Neural progenitor cell (in vitro differentiated cells): ENCODE measurements around the gene LPO. TPM values are rescaled to one million over a fixed set of nuclear protein-coding genes. Genes with fewer than 3 reads are reported as not detected.

ENCODE experiments used
- DNase-seq: peaks from one replicate; pipeline ENCODE4 v3.0.0-alpha.2; 2016; ENCODE audit warnings: low spot score
- H2AFZ ChIP-seq: fragments of 200-600 bp; sonication (generic); replicated peaks from 2 replicates; pipeline ENCODE4 v1.6.1; 2016; ENCODE audit warnings: antibody characterized with exemption
- H3F3A ChIP-seq: fragments of 200-600 bp; sonication (generic); 2 replicates; pipeline ENCODE4 v1.6.1; 2016; ENCODE audit warnings: antibody characterized with exemption, low read depth
- H3K27ac ChIP-seq: fragments of 200-600 bp; sonication (generic); 2 replicates; pipeline ENCODE4 v1.5.1; 2016; ENCODE audit warnings: mild to moderate bottlenecking
- H3K27me3 ChIP-seq: fragments of 200-600 bp; sonication (generic); 2 replicates; pipeline ENCODE4 v1.6.1; 2016; ENCODE audit warnings: mild to moderate bottlenecking, moderate library complexity
- H3K36me3 ChIP-seq: fragments of 200-600 bp; sonication (generic); 2 replicates; pipeline ENCODE4 v1.5.1; 2016
- H3K4me1 ChIP-seq: fragments of 200-600 bp; sonication (generic); 2 replicates; pipeline ENCODE4 v1.6.1; 2016; ENCODE audit warnings: mixed run types
- H3K4me2 ChIP-seq: fragments of 200-600 bp; sonication (generic); 2 replicates; pipeline ENCODE4 v1.6.1; 2016
- H3K4me3 ChIP-seq: fragments of 200-600 bp; sonication (generic); 2 replicates; pipeline ENCODE4 v1.5.1; 2016
- H3K79me2 ChIP-seq: fragments of 200-600 bp; sonication (generic); 2 replicates; pipeline ENCODE4 v1.6.1; 2016; ENCODE audit warnings: low read depth
- H3K9ac ChIP-seq: fragments of 200-600 bp; sonication (generic); 2 replicates; pipeline ENCODE4 v1.6.1; 2016
- H3K9me3 ChIP-seq: fragments of 200-600 bp; sonication (generic); 2 replicates; pipeline ENCODE4 v1.5.1; 2016; ENCODE audit warnings: low read depth
- H4K20me1 ChIP-seq: fragments of 200-600 bp; sonication (generic); 2 replicates; pipeline ENCODE4 v1.6.1; 2016; ENCODE audit warnings: low read depth
- H3K27ac Mint-ChIP-seq: 3 replicates; pipeline ENCODE4 v1.8.0; 2021; ENCODE audit warnings: mixed read lengths
- H3K27me3 Mint-ChIP-seq: 2 replicates; pipeline ENCODE4 v1.8.0; 2022; ENCODE audit warnings: low read depth, mild to moderate bottlenecking, inconsistent platforms, moderate library complexity, mixed read lengths; ENCODE audit not compliant: insufficient read depth
- H3K36me3 Mint-ChIP-seq: 3 replicates; pipeline ENCODE4 v1.8.0; 2021; ENCODE audit warnings: mixed read lengths
- H3K4me1 Mint-ChIP-seq: 3 replicates; pipeline ENCODE4 v1.8.0; 2021; ENCODE audit warnings: mixed read lengths
- H3K4me3 Mint-ChIP-seq: 3 replicates; pipeline ENCODE4 v1.8.0; 2021; ENCODE audit warnings: mild to moderate bottlenecking, moderate library complexity, mixed read lengths
- H3K9me3 Mint-ChIP-seq: 3 replicates; pipeline ENCODE4 v1.8.0; 2020; ENCODE audit warnings: mixed read lengths
- EZH2 ChIP-seq: fragments of 200-600 bp; sonication (generic); IDR thresholded peaks from 2 replicates; pipeline ENCODE4 v1.6.1; 2017; ENCODE audit warnings: antibody characterized with exemption, mild to moderate bottlenecking, moderate library complexity
- EZH2phosphoT487 ChIP-seq: fragments of 200-600 bp; sonication (generic); IDR thresholded peaks from 2 replicates; pipeline ENCODE4 v1.6.1; 2017; ENCODE audit warnings: antibody characterized with exemption
- total RNA-seq: library from RNA; depleted of rRNA; stranded (reverse); fragments of >200 nt; gene quantifications from 2 replicates; pipeline ENCODE4 v1.2.3, GENCODE V29; 2015; ENCODE audit warnings: low replicate concordance
- TF ChIP-seq, protein P1 (sequence below): fragments of 200-600 bp; sonication (generic); IDR thresholded peaks from 2 replicates; pipeline ENCODE4 v1.5.1; 2017; ENCODE audit warnings: antibody characterized with exemption, mild to moderate bottlenecking

The LPO gene
- total RNA-seq, 1 donor from 2014 or later: not detected

GRCh38 chr17:58314706-58315015, 76.3 kb downstream of the LPO start:
- Histone ChIP-seq H3K9me3 (no peaks in the 10 kb centered on the region), H3K4me1 (no peaks in the 10 kb centered on the region), H3K4me2 (no peak overlapping the region), H3K9ac (no peak overlapping the region), H3K27ac (no peak overlapping the region), H3F3A (no peaks in the 10 kb centered on the region), H4K20me1 (no peaks in the 10 kb centered on the region), H3K79me2 (no peaks in the 10 kb centered on the region), H3K36me3 (no peaks in the 10 kb centered on the region), H2AFZ (no peak overlapping the region), H3K4me3 (no peak overlapping the region), H3K27me3 (no peaks in the 10 kb centered on the region)
- no peak for DNase-seq
- Mint-ChIP-seq H3K27ac (no peak overlapping the region), H3K36me3 (peaks cover 5% of the 10 kb centered on the region), H3K4me3 (no peak overlapping the region), H3K4me1 (peaks cover 29% of the 10 kb centered on the region), H3K27me3 (peaks cover 17% of the 10 kb centered on the region), H3K9me3 (no peaks in the 10 kb centered on the region)
- TF ChIP-seq, protein P1, sequence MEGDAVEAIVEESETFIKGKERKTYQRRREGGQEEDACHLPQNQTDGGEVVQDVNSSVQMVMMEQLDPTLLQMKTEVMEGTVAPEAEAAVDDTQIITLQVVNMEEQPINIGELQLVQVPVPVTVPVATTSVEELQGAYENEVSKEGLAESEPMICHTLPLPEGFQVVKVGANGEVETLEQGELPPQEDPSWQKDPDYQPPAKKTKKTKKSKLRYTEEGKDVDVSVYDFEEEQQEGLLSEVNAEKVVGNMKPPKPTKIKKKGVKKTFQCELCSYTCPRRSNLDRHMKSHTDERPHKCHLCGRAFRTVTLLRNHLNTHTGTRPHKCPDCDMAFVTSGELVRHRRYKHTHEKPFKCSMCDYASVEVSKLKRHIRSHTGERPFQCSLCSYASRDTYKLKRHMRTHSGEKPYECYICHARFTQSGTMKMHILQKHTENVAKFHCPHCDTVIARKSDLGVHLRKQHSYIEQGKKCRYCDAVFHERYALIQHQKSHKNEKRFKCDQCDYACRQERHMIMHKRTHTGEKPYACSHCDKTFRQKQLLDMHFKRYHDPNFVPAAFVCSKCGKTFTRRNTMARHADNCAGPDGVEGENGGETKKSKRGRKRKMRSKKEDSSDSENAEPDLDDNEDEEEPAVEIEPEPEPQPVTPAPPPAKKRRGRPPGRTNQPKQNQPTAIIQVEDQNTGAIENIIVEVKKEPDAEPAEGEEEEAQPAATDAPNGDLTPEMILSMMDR: no peak
- no peak for TF ChIP-seq EZH2phosphoT487
- TF ChIP-seq EZH2: no peak

DNA sequence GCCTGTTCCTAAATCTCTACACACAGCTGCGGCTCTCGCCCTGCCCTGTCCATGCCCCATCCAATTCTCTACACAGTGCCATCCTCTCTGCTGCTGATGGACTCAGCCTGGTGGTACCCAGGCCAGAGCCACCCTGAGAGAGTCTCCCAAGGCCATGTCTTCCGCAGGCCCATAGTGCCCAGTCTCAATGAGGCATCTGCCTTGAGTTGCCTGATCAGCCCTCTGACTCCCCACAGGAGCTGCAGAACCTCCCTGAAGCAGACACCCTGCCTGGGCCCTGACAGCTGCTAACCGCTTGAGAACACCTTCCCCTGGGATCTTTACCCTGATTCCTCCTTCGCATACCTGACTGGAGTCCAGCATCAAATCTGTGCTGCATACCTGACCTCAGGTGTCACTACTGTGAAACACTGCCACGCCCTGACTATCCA, 76.9 kb downstream of the LPO start:
- Mint-ChIP-seq H3K4me3 (peak overlapping the region; percentile 55), H3K36me3 (peaks cover 5% of the 10 kb centered on the region), H3K27ac (no peak overlapping the region), H3K4me1 (peaks cover 29% of the 10 kb centered on the region), H3K9me3 (no peaks in the 10 kb centered on the region), H3K27me3 (peaks cover 17% of the 10 kb centered on the region)
- Histone ChIP-seq H3F3A (no peaks in the 10 kb centered on the region), H3K9ac (no peak overlapping the region), H3K36me3 (no peaks in the 10 kb centered on the region), H3K27ac (no peak overlapping the region), H4K20me1 (no peaks in the 10 kb centered on the region), H3K27me3 (no peaks in the 10 kb centered on the region), H2AFZ (no peak overlapping the region), H3K79me2 (no peaks in the 10 kb centered on the region), H3K9me3 (no peaks in the 10 kb centered on the region), H3K4me3 (no peak overlapping the region), H3K4me2 (no peak overlapping the region), H3K4me1 (no peaks in the 10 kb centered on the region)
- no peak for DNase-seq
- no peak for TF ChIP-seq EZH2
- TF ChIP-seq, protein P1: no peak
- TF ChIP-seq EZH2phosphoT487: no peak

- H3K4me3 Mint-ChIP-seq: no peak overlapping the region
- H2AFZ ChIP-seq: no peak overlapping the region
Measured at GRCh38 chr17:58315750-58316149, 77.4 kb downstream of the LPO start.

More at GRCh38 chr17:58315750-58316149, 77.4 kb downstream of the LPO start:
- no peak for TF ChIP-seq EZH2phosphoT487
- TF ChIP-seq EZH2: no peak
- TF ChIP-seq, protein P1: no peak
- Histone ChIP-seq H3K36me3 (no peaks in the 10 kb centered on the region), H3K27me3 (no peaks in the 10 kb centered on the region), H3K9ac (no peak overlapping the region), H3K79me2 (no peaks in the 10 kb centered on the region), H3F3A (no peaks in the 10 kb centered on the region), H3K27ac (no peak overlapping the region), H3K9me3 (no peaks in the 10 kb centered on the region), H4K20me1 (no peaks in the 10 kb centered on the region), H3K4me3 (no peak overlapping the region), H3K4me1 (no peaks in the 10 kb centered on the region), H3K4me2 (no peak overlapping the region)
- H3K27ac Mint-ChIP-seq: no peak overlapping the region
- H3K4me1 Mint-ChIP-seq: peaks cover 29% of the 10 kb centered on the region
- H3K27me3 Mint-ChIP-seq: peaks cover 20% of the 10 kb centered on the region
- H3K36me3 Mint-ChIP-seq: peaks cover 5% of the 10 kb centered on the region
- no peaks in the 10 kb centered on the region for H3K9me3 Mint-ChIP-seq
- no peak for DNase-seq
